NB4 (cell line): ENCODE data around the gene IL1RL2.

Experiments used
- DNase-seq: peaks from one replicate; pipeline ENCODE4 v3.0.0; 2010; ENCODE audit warnings: low read depth
- H3K4me3 ChIP-seq: one replicate; pipeline ENCODE4 v1.5.1; 2011; ENCODE audit warnings: mild to moderate bottlenecking, low read depth, low read length, moderate library complexity
- MYC ChIP-seq: IDR thresholded peaks from 2 replicates; pipeline ENCODE4 v1.6.1; 2011; ENCODE audit warnings: low read depth, low read length
- POLR2A ChIP-seq: IDR thresholded peaks from 2 replicates; pipeline ENCODE4 v1.6.1; 2011; ENCODE audit warnings: mild to moderate bottlenecking; ENCODE audit not compliant: insufficient read length; ENCODE audit errors: extremely low read depth
- TF ChIP-seq, protein P1 (sequence below): IDR thresholded peaks from 2 replicates; pipeline ENCODE4 v1.6.1; 2011; ENCODE audit warnings: low read depth, low read length
- TF ChIP-seq, protein P2 (sequence below): IDR thresholded peaks from one replicate; pipeline ENCODE4 v1.5.1; 2012; ENCODE audit warnings: low read depth, low read length

The IL1RL2 gene

GRCh38 chr2:102145934-102146333 is 40.9 kb upstream of the IL1RL2 start:
- TF ChIP-seq, protein P1, sequence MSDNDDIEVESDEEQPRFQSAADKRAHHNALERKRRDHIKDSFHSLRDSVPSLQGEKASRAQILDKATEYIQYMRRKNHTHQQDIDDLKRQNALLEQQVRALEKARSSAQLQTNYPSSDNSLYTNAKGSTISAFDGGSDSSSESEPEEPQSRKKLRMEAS, result no peak
- TF ChIP-seq, protein P2, sequence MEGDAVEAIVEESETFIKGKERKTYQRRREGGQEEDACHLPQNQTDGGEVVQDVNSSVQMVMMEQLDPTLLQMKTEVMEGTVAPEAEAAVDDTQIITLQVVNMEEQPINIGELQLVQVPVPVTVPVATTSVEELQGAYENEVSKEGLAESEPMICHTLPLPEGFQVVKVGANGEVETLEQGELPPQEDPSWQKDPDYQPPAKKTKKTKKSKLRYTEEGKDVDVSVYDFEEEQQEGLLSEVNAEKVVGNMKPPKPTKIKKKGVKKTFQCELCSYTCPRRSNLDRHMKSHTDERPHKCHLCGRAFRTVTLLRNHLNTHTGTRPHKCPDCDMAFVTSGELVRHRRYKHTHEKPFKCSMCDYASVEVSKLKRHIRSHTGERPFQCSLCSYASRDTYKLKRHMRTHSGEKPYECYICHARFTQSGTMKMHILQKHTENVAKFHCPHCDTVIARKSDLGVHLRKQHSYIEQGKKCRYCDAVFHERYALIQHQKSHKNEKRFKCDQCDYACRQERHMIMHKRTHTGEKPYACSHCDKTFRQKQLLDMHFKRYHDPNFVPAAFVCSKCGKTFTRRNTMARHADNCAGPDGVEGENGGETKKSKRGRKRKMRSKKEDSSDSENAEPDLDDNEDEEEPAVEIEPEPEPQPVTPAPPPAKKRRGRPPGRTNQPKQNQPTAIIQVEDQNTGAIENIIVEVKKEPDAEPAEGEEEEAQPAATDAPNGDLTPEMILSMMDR, result no peak
- no peak for TF ChIP-seq MYC
- no peak for TF ChIP-seq POLR2A
- DNase-seq, result no peak

GRCh38 chr2:102147935-102148334 is 38.9 kb upstream of the IL1RL2 start:
- H3K4me3 ChIP-seq, result no peak overlapping the region
- TF ChIP-seq POLR2A (no peak), MYC (no peak)
- TF ChIP-seq, protein P2, result no peak
- TF ChIP-seq, protein P1, result no peak
- peak; percentile 40 for DNase-seq

More at GRCh38 chr2:102145934-102146333, 40.9 kb upstream of the IL1RL2 start:
- no peak overlapping the region for H3K4me3 ChIP-seq

DNA sequence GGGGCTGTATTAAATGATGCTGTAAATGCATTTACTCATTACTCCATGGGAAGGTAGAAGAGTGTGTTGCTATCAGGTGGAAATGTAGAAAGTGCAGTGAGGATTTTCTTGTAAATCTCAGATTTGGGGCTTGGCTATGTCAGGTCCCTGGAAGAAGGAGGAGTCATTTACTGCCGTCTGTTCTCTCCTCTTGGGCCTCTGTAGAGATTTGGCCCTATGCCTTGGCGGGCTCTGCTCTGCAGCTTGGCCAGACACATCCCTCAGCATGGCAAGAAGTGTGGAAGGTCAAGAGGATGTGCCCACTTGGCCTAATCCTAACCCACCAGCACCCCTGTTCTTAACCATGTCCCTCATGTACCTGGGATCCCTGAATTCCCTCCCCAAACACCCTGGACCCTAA is 37.6 kb upstream of the IL1RL2 start:
- no peak overlapping the region for H3K4me3 ChIP-seq
- TF ChIP-seq POLR2A (no peak), MYC (no peak)
- TF ChIP-seq, protein P1, result no peak
- TF ChIP-seq, protein P2, result no peak
- DNase-seq, result no peak

- no peak for DNase-seq
- no peak for TF ChIP-seq POLR2A
- TF ChIP-seq, protein P2, result no peak
- no peak for TF ChIP-seq MYC
- TF ChIP-seq, protein P1, result no peak
- no peak overlapping the region for H3K4me3 ChIP-seq
Measured at GRCh38 chr2:102149644-102150455, 37.0 kb upstream of the IL1RL2 start.

DNA sequence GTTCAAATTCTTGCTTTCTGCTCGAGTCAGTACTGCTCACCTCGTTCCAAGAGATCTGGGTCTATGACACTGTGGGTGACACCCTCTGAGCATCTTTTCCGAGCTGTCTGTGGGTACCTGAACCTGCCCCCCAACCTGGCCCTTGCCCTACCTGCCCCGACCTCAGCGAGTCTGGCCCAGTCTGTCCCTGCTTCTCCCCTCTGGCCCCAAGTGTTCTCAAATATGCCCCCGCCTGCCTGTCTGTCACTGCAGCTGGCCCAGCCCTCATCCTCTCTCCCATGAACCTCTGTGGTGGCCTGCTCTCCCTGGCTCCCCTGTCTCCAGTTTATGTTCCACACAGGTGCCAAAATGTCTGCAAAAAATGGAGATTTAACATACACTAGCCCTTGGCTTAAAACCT is 32.5 kb upstream of the IL1RL2 start:
- H3K4me3 ChIP-seq, result no peak overlapping the region
- no peak for DNase-seq
- TF ChIP-seq MYC, result no peak
- TF ChIP-seq, protein P2, result no peak
- TF ChIP-seq, protein P1, result no peak
